ENCODE results near the gene TWF2. TPM values are rescaled to one million over a fixed set of nuclear protein-coding genes. Genes with fewer than 3 reads are reported as not detected.

TWF2 gene
- total and polyA plus RNA-seq, 2 of the 4 experiments (the other 2 are of a cell fraction): 111 to 145 TPM

- no peak overlapping the region for H2BK120ac ChIP-seq (ENCODE audit: low read depth, low read length)
- H3K79me1 ChIP-seq (ENCODE audit: low read depth in 1 of 2, low read length in 2 of 2): peaks cover 9 to 16% of the 10 kb centered on the region in 2 experiments; a peak in 2 of 4 replicates
- H3K27ac ChIP-seq (ENCODE audit: insufficient read depth, low read length): peak overlapping the region; percentile 47; the same call in 1 of the 2 replicates
- no peak overlapping the region for H3K4me2 ChIP-seq (ENCODE audit: low read depth, low read length)
- no peak overlapping the region for H3K4me3 ChIP-seq (ENCODE audit: insufficient read depth, low read depth, low read length)
- peaks cover 73% of the 10 kb centered on the region for H3K36me3 ChIP-seq (ENCODE audit: control insufficient read depth, insufficient read depth, low read length)
- ATAC-seq (ENCODE audit: low read depth) (no peak; the same call in 1 of the 2 replicates), DNase-seq (no peak)
- intact Hi-C loops (cut with micrococcal nuclease) (no loop called here), in situ Hi-C loops (cut with MboI; ENCODE audit: low sequenced_read_pairs) (no loop called here), dilution Hi-C loops (cut with HindIII; ENCODE audit: low sequenced_read_pairs, unreplicated experiment) (no loop called here)
- H2BK5ac ChIP-seq (ENCODE audit: low read depth, low read length, poor library complexity, severe bottlenecking): peak overlapping the region; percentile 20
- H4K91ac ChIP-seq (ENCODE audit: insufficient read depth, low read depth, low read length): peak overlapping the region; percentile 43; the same call in 1 of the 2 replicates
- ChIA-PET POLR2A (ENCODE audit: unreplicated experiment) (no interaction called here), CTCF (no interaction called here)
- no peaks in the 10 kb centered on the region; the same call in 1 of the 2 replicates for H3K9me1 ChIP-seq (ENCODE audit: insufficient read depth, low read length)
- no peak overlapping the region for H3K18ac ChIP-seq (ENCODE audit: low read depth, low read length)
- peaks cover 2% of the 10 kb centered on the region; the same call in 1 of the 2 replicates for H3K4me1 ChIP-seq (ENCODE audit: control insufficient read depth, insufficient read depth, low read length)
- no peak overlapping the region for H2AFZ ChIP-seq (replicated peaks; ENCODE audit: low read length, poor library complexity)
- H4K8ac ChIP-seq (ENCODE audit: low read depth in 2 of 2, low read length in 2 of 2): no peak overlapping the region
- H3K4ac ChIP-seq (ENCODE audit: low read depth, low read length): peak overlapping the region; percentile 12; the same call in 1 of the 2 replicates
- H4K20me1 ChIP-seq (ENCODE audit: insufficient read depth, low read length): no peaks in the 10 kb centered on the region; the same call in 1 of the 2 replicates
- H3K14ac ChIP-seq (replicated peaks; ENCODE audit: low read depth, low read length): no peak overlapping the region
- H3K9ac ChIP-seq (ENCODE audit: low read depth, low read length): no peak overlapping the region
- no peak overlapping the region for H2AK9ac ChIP-seq (replicated peaks; ENCODE audit: low read depth, low read length, poor library complexity)
- no peak overlapping the region; the same call in 1 of the 2 replicates for H2AK5ac ChIP-seq (ENCODE audit: low read depth, low read length)
- H3K23ac ChIP-seq (ENCODE audit: low read depth, low read length): no peak overlapping the region
- no peak overlapping the region for H3K56ac ChIP-seq (ENCODE audit: extremely low read depth, insufficient read depth, low read length)
- TF ChIP-seq, protein P1, sequence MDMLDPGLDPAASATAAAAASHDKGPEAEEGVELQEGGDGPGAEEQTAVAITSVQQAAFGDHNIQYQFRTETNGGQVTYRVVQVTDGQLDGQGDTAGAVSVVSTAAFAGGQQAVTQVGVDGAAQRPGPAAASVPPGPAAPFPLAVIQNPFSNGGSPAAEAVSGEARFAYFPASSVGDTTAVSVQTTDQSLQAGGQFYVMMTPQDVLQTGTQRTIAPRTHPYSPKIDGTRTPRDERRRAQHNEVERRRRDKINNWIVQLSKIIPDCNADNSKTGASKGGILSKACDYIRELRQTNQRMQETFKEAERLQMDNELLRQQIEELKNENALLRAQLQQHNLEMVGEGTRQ (IDR thresholded peaks at IDR 0.05; ENCODE audit: low read depth, low read length): no peak
- TF ChIP-seq RFX5 (IDR thresholded peaks at IDR 0.05; ENCODE audit: low read depth, low read length) (no peak), RCOR1 (IDR thresholded peaks at IDR 0.05; ENCODE audit: insufficient replicate concordance, low read length) (no peak), MXI1 (IDR thresholded peaks at IDR 0.05; ENCODE audit: borderline replicate concordance, low read depth, low read length) (no peak), BHLHE40 (IDR thresholded peaks at IDR 0.05; ENCODE audit: low read depth, low read length) (no peak), POLR2A (IDR thresholded peaks at IDR 0.05; ENCODE audit: low read depth, low read length) (no peak), RAD21 (IDR thresholded peaks at IDR 0.05; ENCODE audit: low read length) (no peak), MAFK (IDR thresholded peaks at IDR 0.05; ENCODE audit: low read depth, low read length) (no peak), CEBPB (IDR thresholded peaks at IDR 0.05; ENCODE audit: low read depth, low read length) (no peak), NFE2L2 (IDR thresholded peaks at IDR 0.05; ENCODE audit: low read depth, low read length) (no peak), SMC3 (IDR thresholded peaks at IDR 0.05; ENCODE audit: low read depth, low read length) (no peak), CHD1 (IDR thresholded peaks at IDR 0.05; ENCODE audit: low read depth, low read length) (no peak), FOS (IDR thresholded peaks at IDR 0.05; ENCODE audit: low read depth, low read length) (no peak), MAZ (IDR thresholded peaks at IDR 0.05; ENCODE audit: borderline replicate concordance, low read depth, low read length) (no peak)
- TF ChIP-seq, protein P2, sequence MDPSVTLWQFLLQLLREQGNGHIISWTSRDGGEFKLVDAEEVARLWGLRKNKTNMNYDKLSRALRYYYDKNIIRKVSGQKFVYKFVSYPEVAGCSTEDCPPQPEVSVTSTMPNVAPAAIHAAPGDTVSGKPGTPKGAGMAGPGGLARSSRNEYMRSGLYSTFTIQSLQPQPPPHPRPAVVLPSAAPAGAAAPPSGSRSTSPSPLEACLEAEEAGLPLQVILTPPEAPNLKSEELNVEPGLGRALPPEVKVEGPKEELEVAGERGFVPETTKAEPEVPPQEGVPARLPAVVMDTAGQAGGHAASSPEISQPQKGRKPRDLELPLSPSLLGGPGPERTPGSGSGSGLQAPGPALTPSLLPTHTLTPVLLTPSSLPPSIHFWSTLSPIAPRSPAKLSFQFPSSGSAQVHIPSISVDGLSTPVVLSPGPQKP (IDR thresholded peaks at IDR 0.05; ENCODE audit: borderline replicate concordance, low read depth, low read length): no peak
- TF ChIP-seq, protein P3, sequence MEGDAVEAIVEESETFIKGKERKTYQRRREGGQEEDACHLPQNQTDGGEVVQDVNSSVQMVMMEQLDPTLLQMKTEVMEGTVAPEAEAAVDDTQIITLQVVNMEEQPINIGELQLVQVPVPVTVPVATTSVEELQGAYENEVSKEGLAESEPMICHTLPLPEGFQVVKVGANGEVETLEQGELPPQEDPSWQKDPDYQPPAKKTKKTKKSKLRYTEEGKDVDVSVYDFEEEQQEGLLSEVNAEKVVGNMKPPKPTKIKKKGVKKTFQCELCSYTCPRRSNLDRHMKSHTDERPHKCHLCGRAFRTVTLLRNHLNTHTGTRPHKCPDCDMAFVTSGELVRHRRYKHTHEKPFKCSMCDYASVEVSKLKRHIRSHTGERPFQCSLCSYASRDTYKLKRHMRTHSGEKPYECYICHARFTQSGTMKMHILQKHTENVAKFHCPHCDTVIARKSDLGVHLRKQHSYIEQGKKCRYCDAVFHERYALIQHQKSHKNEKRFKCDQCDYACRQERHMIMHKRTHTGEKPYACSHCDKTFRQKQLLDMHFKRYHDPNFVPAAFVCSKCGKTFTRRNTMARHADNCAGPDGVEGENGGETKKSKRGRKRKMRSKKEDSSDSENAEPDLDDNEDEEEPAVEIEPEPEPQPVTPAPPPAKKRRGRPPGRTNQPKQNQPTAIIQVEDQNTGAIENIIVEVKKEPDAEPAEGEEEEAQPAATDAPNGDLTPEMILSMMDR (conservative IDR thresholded peaks at IDR 0.05; ENCODE audit: low read depth, low read length): no peak
- no peak overlapping the region; the same call in 2 of the 3 replicates for H2BK15ac ChIP-seq (ENCODE audit: low read depth, low read length)
- no peaks in the 10 kb centered on the region for H3K9me3 ChIP-seq (ENCODE audit: control insufficient read depth, insufficient read depth, low read length)
- H4K5ac ChIP-seq (ENCODE audit: low read depth, low read length): no peak overlapping the region
- BruUV-seq (replicated peaks): no TSS peak
- H3K27me3 ChIP-seq (ENCODE audit: control insufficient read depth, insufficient read depth, low read length): no peaks in the 10 kb centered on the region
- H2BK20ac ChIP-seq (ENCODE audit: low read depth, low read length): no peak overlapping the region
These were observed 28.9 kb downstream of the TWF2 start for GRCh38 chr3:52210037-52210436.
